Choroid plexus epithelial cell (primary cell): ENCODE data around the gene BMP2.

Experiments used
- DNase-seq: peaks from one replicate; pipeline ENCODE4 v3.0.0-alpha.2; 2010; ENCODE audit warnings: low read depth
- H3K4me3 ChIP-seq: 2 replicates; pipeline ENCODE4 v1.5.1; 2011; ENCODE audit warnings: low read depth, mild to moderate bottlenecking, control low read depth, low read length, moderate library complexity
- CTCF ChIP-seq: conservative IDR thresholded peaks from 2 replicates; pipeline ENCODE4 v1.5.1; 2011; ENCODE audit warnings: low read depth, mild to moderate bottlenecking, control low read depth, inconsistent platforms, low read length, moderate library complexity

BMP2 gene

GRCh38 chr20:6812530-6812929, 45.0 kb downstream of the BMP2 start:
- no peak overlapping the region for H3K4me3 ChIP-seq
- DNase-seq = no peak
- no peak for TF ChIP-seq CTCF

GRCh38 chr20:6814945-6815344, 47.5 kb downstream of the BMP2 start:
- no peak for TF ChIP-seq CTCF
- DNase-seq = no peak
- no peak overlapping the region for H3K4me3 ChIP-seq

GRCh38 chr20:6818033-6818808, 50.7 kb downstream of the BMP2 start:
- no peak for TF ChIP-seq CTCF
- H3K4me3 ChIP-seq = no peak overlapping the region
- DNase-seq = peak; percentile 44

- peak; percentile 35 for DNase-seq
- H3K4me3 ChIP-seq = no peak overlapping the region
- TF ChIP-seq CTCF = peak; percentile 55
Observed at GRCh38 chr20:6819599-6819998, 52.1 kb downstream of the BMP2 start.

GRCh38 chr20:6824401-6824800, 56.9 kb downstream of the BMP2 start:
- H3K4me3 ChIP-seq = no peak overlapping the region
- TF ChIP-seq CTCF = no peak
- DNase-seq = no peak

- TF ChIP-seq CTCF = no peak
- no peak for DNase-seq
Observed at GRCh38 chr20:6827472-6827871, 60.0 kb downstream of the BMP2 start.

GRCh38 chr20:6828794-6829423, 61.4 kb downstream of the BMP2 start:
- H3K4me3 ChIP-seq = no peak overlapping the region
- DNase-seq = peak; percentile 81
- TF ChIP-seq CTCF = peak; percentile 81

More at GRCh38 chr20:6827472-6827871, 60.0 kb downstream of the BMP2 start:
- H3K4me3 ChIP-seq = no peak overlapping the region
